ENCODE measurements around the gene TBCD. TPM values are rescaled to one million over a fixed set of nuclear protein-coding genes. Genes with fewer than 3 reads are reported as not detected.

TBCD gene
- total RNA-seq, 1 experiment from 2014 or later: 173 TPM

GRCh38 chr17:82890926-82891678 lies 139.2 kb downstream of the TBCD start:
- no peak for TF ChIP-seq ZNF281 (CRISPR knock-in tag; IDR thresholded peaks at IDR 0.05)
- H3K4me1 Mint-ChIP-seq: peaks cover 24% of the 10 kb centered on the region
- peaks cover 7% of the 10 kb centered on the region for H3K9me3 Mint-ChIP-seq
- peaks cover 39% of the 10 kb centered on the region for H3K36me3 Mint-ChIP-seq
- no peaks in the 10 kb centered on the region for H3K27me3 Mint-ChIP-seq (ENCODE audit: low read depth)
- ATAC-seq: no peak
- no peak overlapping the region for H3K4me3 Mint-ChIP-seq
- peak overlapping the region; percentile 89 for H3K27ac Mint-ChIP-seq
- no peak for DNase-seq (ENCODE audit: low spot score)
- ChIA-PET CTCF (interaction anchor here (0.7 to 1.9 kb wide), 3 partner anchors 23 to 346 kb away, joined by 3 to 5 read pairs (median 3); no protein-coding TSS in a partner anchor), POLR2A (no interaction called here)

- ATAC-seq (no peak), DNase-seq (ENCODE audit: low spot score) (no peak)
- H3K4me1 Mint-ChIP-seq: peaks cover 23% of the 10 kb centered on the region
- H3K9me3 Mint-ChIP-seq: peaks cover 7% of the 10 kb centered on the region
- H3K4me3 Mint-ChIP-seq: no peak overlapping the region
- ChIA-PET CTCF (interaction anchor here (1.1 to 1.9 kb wide), 2 partner anchors 22 to 110 kb away, joined by 3 to 5 read pairs; no protein-coding TSS in a partner anchor), POLR2A (no interaction called here)
- no peaks in the 10 kb centered on the region for H3K27me3 Mint-ChIP-seq (ENCODE audit: low read depth)
- peaks cover 40% of the 10 kb centered on the region for H3K36me3 Mint-ChIP-seq
- no peak overlapping the region for H3K27ac Mint-ChIP-seq
- TF ChIP-seq ETV6 (CRISPR knock-in tag; IDR thresholded peaks at IDR 0.05) (no peak), ZNF671 (CRISPR knock-in tag; IDR thresholded peaks at IDR 0.05) (no peak), ZNF121 (CRISPR knock-in tag; IDR thresholded peaks at IDR 0.05) (no peak), ATF2 (CRISPR knock-in tag; IDR thresholded peaks at IDR 0.05; ENCODE audit: borderline replicate concordance, low read depth) (no peak), ZSCAN18 (CRISPR knock-in tag; IDR thresholded peaks at IDR 0.05) (no peak), SP1 (CRISPR knock-in tag; conservative IDR thresholded peaks at IDR 0.05) (no peak), ZNF396 (CRISPR knock-in tag; IDR thresholded peaks at IDR 0.05; ENCODE audit: borderline replicate concordance) (no peak), ZNF219 (CRISPR knock-in tag; IDR thresholded peaks at IDR 0.05; ENCODE audit: borderline replicate concordance) (no peak), IRF1 (CRISPR knock-in tag; IDR thresholded peaks at IDR 0.05) (no peak), HMGA2 (CRISPR knock-in tag; IDR thresholded peaks at IDR 0.05) (no peak), PREB (CRISPR knock-in tag; IDR thresholded peaks at IDR 0.05; ENCODE audit: borderline replicate concordance) (no peak), MLX (CRISPR knock-in tag; IDR thresholded peaks at IDR 0.05) (no peak), USF1 (CRISPR knock-in tag; IDR thresholded peaks at IDR 0.05) (no peak), FOXP4 (CRISPR knock-in tag; IDR thresholded peaks at IDR 0.05) (no peak), ZNF423 (CRISPR knock-in tag; IDR thresholded peaks at IDR 0.05) (no peak), ZNF281 (CRISPR knock-in tag; IDR thresholded peaks at IDR 0.05) (no peak)
Observed at GRCh38 chr17:82891911-82892310, 140.0 kb downstream of the TBCD start.
